HCT116 (cell line): ENCODE data around the gene SLC66A3.

ENCODE experiments used
- ATF3 ChIP-seq: IDR thresholded peaks from 2 replicates; pipeline ENCODE4 v1.6.1; 2012
- CTCF ChIP-seq, 3 experiments: fragments of 200-600 bp in 1 of 3; sonication (generic) in 1 of 3; IDR thresholded peaks in 2 of 3; conservative IDR thresholded peaks in 1 of 3; 2 replicates each; pipeline ENCODE4 v1.5.1; 2012 to 2017; ENCODE audit warnings: low read depth in 2 of 3, low read length in 2 of 3, antibody characterized with exemption in 1 of 3, borderline replicate concordance in 1 of 3, control low read depth in 1 of 3, mild to moderate bottlenecking in 1 of 3, mixed read lengths in 1 of 3, mixed run types in 1 of 3, moderate library complexity in 1 of 3; ENCODE audit not compliant: insufficient read depth in 1 of 3
- EZH2 ChIP-seq: fragments of 200-600 bp; sonication (generic); IDR thresholded peaks from 2 replicates; pipeline ENCODE4 v1.6.1; 2017; ENCODE audit warnings: antibody characterized with exemption, mixed run types
- JUND ChIP-seq: IDR thresholded peaks from 2 replicates; pipeline ENCODE4 v1.6.1; 2012
- MAX ChIP-seq: IDR thresholded peaks from 2 replicates; pipeline ENCODE4 v1.6.1; 2012
- POLR2A ChIP-seq: IDR thresholded peaks from 2 replicates; pipeline ENCODE4 v1.7.0; 2011; ENCODE audit warnings: borderline replicate concordance; ENCODE audit not compliant: insufficient read depth, insufficient read length; ENCODE audit errors: extremely low read depth
- POLR2AphosphoS5 ChIP-seq: IDR thresholded peaks from 2 replicates; pipeline ENCODE4 v1.6.1; 2011; ENCODE audit warnings: mild to moderate bottlenecking, low read depth, low read length, moderate library complexity
- SP1 ChIP-seq: IDR thresholded peaks from 2 replicates; pipeline ENCODE4 v1.6.1; 2012; ENCODE audit warnings: low read depth
- SRF ChIP-seq: IDR thresholded peaks from 2 replicates; pipeline ENCODE4 v1.6.1; 2012; ENCODE audit warnings: low read depth
- TF ChIP-seq, protein P1 (sequence below): IDR thresholded peaks from 2 replicates; pipeline ENCODE4 v1.6.1; 2012; ENCODE audit warnings: low read depth

GRCh38 chr2:11168488-11168887, 13.2 kb downstream of the SLC66A3 start:
- no peak for TF ChIP-seq SP1
- TF ChIP-seq CTCF (IDR thresholded peaks at IDR 0.05 in 2 of 3, conservative IDR thresholded peaks at IDR 0.05 in 1 of 3; ENCODE audit: borderline replicate concordance in 1 of 3, insufficient read depth in 1 of 3, low read depth in 2 of 3, low read length in 2 of 3) = no peak
- TF ChIP-seq POLR2A = no peak
- TF ChIP-seq, protein P1, sequence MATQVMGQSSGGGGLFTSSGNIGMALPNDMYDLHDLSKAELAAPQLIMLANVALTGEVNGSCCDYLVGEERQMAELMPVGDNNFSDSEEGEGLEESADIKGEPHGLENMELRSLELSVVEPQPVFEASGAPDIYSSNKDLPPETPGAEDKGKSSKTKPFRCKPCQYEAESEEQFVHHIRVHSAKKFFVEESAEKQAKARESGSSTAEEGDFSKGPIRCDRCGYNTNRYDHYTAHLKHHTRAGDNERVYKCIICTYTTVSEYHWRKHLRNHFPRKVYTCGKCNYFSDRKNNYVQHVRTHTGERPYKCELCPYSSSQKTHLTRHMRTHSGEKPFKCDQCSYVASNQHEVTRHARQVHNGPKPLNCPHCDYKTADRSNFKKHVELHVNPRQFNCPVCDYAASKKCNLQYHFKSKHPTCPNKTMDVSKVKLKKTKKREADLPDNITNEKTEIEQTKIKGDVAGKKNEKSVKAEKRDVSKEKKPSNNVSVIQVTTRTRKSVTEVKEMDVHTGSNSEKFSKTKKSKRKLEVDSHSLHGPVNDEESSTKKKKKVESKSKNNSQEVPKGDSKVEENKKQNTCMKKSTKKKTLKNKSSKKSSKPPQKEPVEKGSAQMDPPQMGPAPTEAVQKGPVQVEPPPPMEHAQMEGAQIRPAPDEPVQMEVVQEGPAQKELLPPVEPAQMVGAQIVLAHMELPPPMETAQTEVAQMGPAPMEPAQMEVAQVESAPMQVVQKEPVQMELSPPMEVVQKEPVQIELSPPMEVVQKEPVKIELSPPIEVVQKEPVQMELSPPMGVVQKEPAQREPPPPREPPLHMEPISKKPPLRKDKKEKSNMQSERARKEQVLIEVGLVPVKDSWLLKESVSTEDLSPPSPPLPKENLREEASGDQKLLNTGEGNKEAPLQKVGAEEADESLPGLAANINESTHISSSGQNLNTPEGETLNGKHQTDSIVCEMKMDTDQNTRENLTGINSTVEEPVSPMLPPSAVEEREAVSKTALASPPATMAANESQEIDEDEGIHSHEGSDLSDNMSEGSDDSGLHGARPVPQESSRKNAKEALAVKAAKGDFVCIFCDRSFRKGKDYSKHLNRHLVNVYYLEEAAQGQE = no peak
- no peak for TF ChIP-seq EZH2
- no peak for TF ChIP-seq JUND
- TF ChIP-seq SRF = no peak
- no peak for TF ChIP-seq POLR2AphosphoS5
- no peak for TF ChIP-seq ATF3
- TF ChIP-seq MAX = no peak
